Measurements from ENCODE around the gene GRIP2. TPM values are rescaled to one million over a fixed set of nuclear protein-coding genes. Genes with fewer than 3 reads are reported as not detected.

GRIP2 gene
- total and polyA plus RNA-seq, 9 of the 15 experiments (the other 6 are each of a cell fraction or from before 2014, with no cell fraction given) = 0.01 TPM; not detected in 7

DNA sequence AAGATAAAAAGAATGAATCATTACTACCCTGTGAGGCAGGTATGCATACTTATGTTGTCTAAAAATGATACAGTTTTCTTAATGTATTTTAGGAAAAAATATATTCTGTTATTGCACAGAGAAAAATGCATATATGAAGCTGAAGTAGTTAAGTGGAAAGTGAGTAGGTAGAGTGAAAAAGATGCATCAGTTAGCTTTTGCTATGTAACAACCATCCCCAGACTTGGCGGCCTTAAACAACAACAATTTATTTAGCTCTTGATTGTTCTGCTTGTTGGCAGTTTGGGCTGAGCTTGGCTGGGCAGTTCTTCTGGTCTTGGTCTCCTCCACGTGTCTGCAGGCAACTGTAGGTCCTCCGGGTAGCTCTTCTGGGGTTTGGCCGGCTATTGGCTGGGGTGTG is 92.1 kb downstream of the GRIP2 start (continued):
- TF ChIP-seq, protein P1, sequence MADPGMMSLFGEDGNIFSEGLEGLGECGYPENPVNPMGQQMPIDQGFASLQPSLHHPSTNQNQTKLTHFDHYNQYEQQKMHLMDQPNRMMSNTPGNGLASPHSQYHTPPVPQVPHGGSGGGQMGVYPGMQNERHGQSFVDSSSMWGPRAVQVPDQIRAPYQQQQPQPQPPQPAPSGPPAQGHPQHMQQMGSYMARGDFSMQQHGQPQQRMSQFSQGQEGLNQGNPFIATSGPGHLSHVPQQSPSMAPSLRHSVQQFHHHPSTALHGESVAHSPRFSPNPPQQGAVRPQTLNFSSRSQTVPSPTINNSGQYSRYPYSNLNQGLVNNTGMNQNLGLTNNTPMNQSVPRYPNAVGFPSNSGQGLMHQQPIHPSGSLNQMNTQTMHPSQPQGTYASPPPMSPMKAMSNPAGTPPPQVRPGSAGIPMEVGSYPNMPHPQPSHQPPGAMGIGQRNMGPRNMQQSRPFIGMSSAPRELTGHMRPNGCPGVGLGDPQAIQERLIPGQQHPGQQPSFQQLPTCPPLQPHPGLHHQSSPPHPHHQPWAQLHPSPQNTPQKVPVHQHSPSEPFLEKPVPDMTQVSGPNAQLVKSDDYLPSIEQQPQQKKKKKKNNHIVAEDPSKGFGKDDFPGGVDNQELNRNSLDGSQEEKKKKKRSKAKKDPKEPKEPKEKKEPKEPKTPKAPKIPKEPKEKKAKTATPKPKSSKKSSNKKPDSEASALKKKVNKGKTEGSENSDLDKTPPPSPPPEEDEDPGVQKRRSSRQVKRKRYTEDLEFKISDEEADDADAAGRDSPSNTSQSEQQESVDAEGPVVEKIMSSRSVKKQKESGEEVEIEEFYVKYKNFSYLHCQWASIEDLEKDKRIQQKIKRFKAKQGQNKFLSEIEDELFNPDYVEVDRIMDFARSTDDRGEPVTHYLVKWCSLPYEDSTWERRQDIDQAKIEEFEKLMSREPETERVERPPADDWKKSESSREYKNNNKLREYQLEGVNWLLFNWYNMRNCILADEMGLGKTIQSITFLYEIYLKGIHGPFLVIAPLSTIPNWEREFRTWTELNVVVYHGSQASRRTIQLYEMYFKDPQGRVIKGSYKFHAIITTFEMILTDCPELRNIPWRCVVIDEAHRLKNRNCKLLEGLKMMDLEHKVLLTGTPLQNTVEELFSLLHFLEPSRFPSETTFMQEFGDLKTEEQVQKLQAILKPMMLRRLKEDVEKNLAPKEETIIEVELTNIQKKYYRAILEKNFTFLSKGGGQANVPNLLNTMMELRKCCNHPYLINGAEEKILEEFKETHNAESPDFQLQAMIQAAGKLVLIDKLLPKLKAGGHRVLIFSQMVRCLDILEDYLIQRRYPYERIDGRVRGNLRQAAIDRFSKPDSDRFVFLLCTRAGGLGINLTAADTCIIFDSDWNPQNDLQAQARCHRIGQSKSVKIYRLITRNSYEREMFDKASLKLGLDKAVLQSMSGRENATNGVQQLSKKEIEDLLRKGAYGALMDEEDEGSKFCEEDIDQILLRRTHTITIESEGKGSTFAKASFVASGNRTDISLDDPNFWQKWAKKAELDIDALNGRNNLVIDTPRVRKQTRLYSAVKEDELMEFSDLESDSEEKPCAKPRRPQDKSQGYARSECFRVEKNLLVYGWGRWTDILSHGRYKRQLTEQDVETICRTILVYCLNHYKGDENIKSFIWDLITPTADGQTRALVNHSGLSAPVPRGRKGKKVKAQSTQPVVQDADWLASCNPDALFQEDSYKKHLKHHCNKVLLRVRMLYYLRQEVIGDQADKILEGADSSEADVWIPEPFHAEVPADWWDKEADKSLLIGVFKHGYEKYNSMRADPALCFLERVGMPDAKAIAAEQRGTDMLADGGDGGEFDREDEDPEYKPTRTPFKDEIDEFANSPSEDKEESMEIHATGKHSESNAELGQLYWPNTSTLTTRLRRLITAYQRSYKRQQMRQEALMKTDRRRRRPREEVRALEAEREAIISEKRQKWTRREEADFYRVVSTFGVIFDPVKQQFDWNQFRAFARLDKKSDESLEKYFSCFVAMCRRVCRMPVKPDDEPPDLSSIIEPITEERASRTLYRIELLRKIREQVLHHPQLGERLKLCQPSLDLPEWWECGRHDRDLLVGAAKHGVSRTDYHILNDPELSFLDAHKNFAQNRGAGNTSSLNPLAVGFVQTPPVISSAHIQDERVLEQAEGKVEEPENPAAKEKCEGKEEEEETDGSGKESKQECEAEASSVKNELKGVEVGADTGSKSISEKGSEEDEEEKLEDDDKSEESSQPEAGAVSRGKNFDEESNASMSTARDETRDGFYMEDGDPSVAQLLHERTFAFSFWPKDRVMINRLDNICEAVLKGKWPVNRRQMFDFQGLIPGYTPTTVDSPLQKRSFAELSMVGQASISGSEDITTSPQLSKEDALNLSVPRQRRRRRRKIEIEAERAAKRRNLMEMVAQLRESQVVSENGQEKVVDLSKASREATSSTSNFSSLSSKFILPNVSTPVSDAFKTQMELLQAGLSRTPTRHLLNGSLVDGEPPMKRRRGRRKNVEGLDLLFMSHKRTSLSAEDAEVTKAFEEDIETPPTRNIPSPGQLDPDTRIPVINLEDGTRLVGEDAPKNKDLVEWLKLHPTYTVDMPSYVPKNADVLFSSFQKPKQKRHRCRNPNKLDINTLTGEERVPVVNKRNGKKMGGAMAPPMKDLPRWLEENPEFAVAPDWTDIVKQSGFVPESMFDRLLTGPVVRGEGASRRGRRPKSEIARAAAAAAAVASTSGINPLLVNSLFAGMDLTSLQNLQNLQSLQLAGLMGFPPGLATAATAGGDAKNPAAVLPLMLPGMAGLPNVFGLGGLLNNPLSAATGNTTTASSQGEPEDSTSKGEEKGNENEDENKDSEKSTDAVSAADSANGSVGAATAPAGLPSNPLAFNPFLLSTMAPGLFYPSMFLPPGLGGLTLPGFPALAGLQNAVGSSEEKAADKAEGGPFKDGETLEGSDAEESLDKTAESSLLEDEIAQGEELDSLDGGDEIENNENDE (IDR thresholded peaks at IDR 0.05; ENCODE audit: low read depth, low read length) = no peak
- TF ChIP-seq ERF (CRISPR knock-in tag; IDR thresholded peaks at IDR 0.05) (no peak), CBX3 (IDR thresholded peaks at IDR 0.05; ENCODE audit: borderline replicate concordance in 1 of 2, low read length in 2 of 2) (peak in 1 of 2 experiments; percentile 94; a peak in 2 of 3 replicates), KDM1A (IDR thresholded peaks at IDR 0.05) (peak in 1 of 2 experiments; percentile 58; a peak in 2 of 4 replicates), TEAD4 (IDR thresholded peaks at IDR 0.05; ENCODE audit: low read length) (no peak), TEAD4 (CRISPR knock-in tag; IDR thresholded peaks at IDR 0.05; ENCODE audit: borderline replicate concordance) (no peak), ATF1 (CRISPR knock-in tag; IDR thresholded peaks at IDR 0.05) (no peak), ATF1 (tag; IDR thresholded peaks at IDR 0.05) (no peak), TRIM28 (IDR thresholded peaks at IDR 0.05) (peak; percentile 85), CBFA2T2 (conservative IDR thresholded peaks at IDR 0.05) (no peak), TRIM24 (IDR thresholded peaks at IDR 0.05) (peak in 1 of 2 experiments; percentile 51; a peak in 1 of 4 replicates), HLTF (IDR thresholded peaks at IDR 0.05) (no peak), BCOR (IDR thresholded peaks at IDR 0.05) (peak; percentile 87), CBX1 (IDR thresholded peaks at IDR 0.05; ENCODE audit: low read depth) (peak; percentile 70; the same call in 1 of the 2 replicates), ZFP36 (IDR thresholded peaks at IDR 0.05; ENCODE audit: low read depth, low read length, partially characterized antibody) (no peak), RBM25 (IDR thresholded peaks at IDR 0.05; ENCODE audit: low read depth, low read length, severe bottlenecking) (peak; percentile 92), ZBTB33 (CRISPR knock-in tag; IDR thresholded peaks at IDR 0.05) (peak; percentile 97), MEF2D (tag; conservative IDR thresholded peaks at IDR 0.05; ENCODE audit: low read depth) (no peak), ILF3 (IDR thresholded peaks at IDR 0.05; ENCODE audit: borderline replicate concordance) (no peak)

Data from K562 (cell line).